Esophagus muscularis mucosa (tissue), 4 donors: ENCODE measurements around the gene JPT1. TPM values are rescaled to one million over a fixed set of nuclear protein-coding genes. Genes with fewer than 3 reads are reported as not detected.

ENCODE experiments used
- DNase-seq: peaks from one replicate; pipeline ENCODE4 v3.0.0-alpha.2; 2017; ENCODE audit errors: extremely low spot score
- H3K27ac ChIP-seq, 4 donors: fragments of 200-600 bp; sonication (generic); replicated peaks in 1 of 4; 1 replicate in 3 of 4; 2 replicates in 1 of 4; pipeline ENCODE4 v1.5.1; 2016 to 2019; ENCODE audit warnings: mild to moderate bottlenecking in 1 of 4
- H3K27me3 ChIP-seq, 4 donors: fragments of 200-600 bp; sonication (generic); one replicate each; pipeline versions ENCODE4 v1.5.1 to v1.6.0; 2016 to 2019
- H3K36me3 ChIP-seq, 4 donors: fragments of 200-600 bp; sonication (generic); one replicate each; pipeline ENCODE4 v1.5.1; 2016 to 2019
- H3K4me1 ChIP-seq, 4 donors: fragments of 200-600 bp; sonication (generic); one replicate each; pipeline ENCODE4 v1.5.1; 2016 to 2019
- H3K4me3 ChIP-seq, 4 donors: fragments of 200-600 bp; sonication (generic); 1 replicate in 2 of 4; 2 replicates in 2 of 4; pipeline ENCODE4 v1.5.1; 2016 to 2019; ENCODE audit warnings: mild to moderate bottlenecking in 4 of 4, moderate library complexity in 1 of 4
- H3K9me3 ChIP-seq, 4 donors: fragments of 200-600 bp; sonication (generic); 1 replicate in 3 of 4; 2 replicates in 1 of 4; pipeline ENCODE4 v1.5.1; 2016 to 2019
- CTCF ChIP-seq, 3 experiments: fragments of 200-600 bp in 2 of 3; fragments of 450-650 bp in 1 of 3; sonication (generic) in 2 of 3; IDR thresholded peaks; one replicate each; pipeline ENCODE4 v1.5.1; 2017 to 2019; ENCODE audit warnings: antibody characterized with exemption in 3 of 3, mild to moderate bottlenecking in 2 of 3, moderate library complexity in 1 of 3
- EP300 ChIP-seq: sonication (generic); formaldehyde crosslinking; IDR thresholded peaks from one replicate; pipeline ENCODE4 v1.6.1; 2017; ENCODE audit warnings: antibody characterized with exemption
- POLR2A ChIP-seq: fragments of 450-650 bp; IDR thresholded peaks from one replicate; pipeline ENCODE4 v1.6.1; 2017; ENCODE audit warnings: antibody characterized with exemption, moderate library complexity, mild to moderate bottlenecking, low read depth
- POLR2AphosphoS5 ChIP-seq, 2 donors: sonication (generic); formaldehyde crosslinking; IDR thresholded peaks; one replicate each; pipeline ENCODE4 v1.6.1; 2017; ENCODE audit warnings: antibody characterized with exemption in 2 of 2
- WGBS: methylation state at CpG from one replicate; pipeline ENCODE4 v1.1.5; 2018; 5-methylcytosine and 5-hydroxymethylcytosine counted together
- intact Hi-C: fragments of 100-400 bp; cut with DNase I; formaldehyde crosslinking; loops from one replicate; pipeline ENCODE4 v1.15.1; 2023
- total RNA-seq, 4 donors: library from RNA; depleted of rRNA; stranded (reverse); fragments of >200 nt; gene quantifications; one replicate each; pipeline versions ENCODE4 v1.1.0 to v1.2.1, GENCODE V29; 2016

JPT1 gene
- total RNA-seq, 4 donors from 2014 or later = 5.4 to 24.2 (median 18.4) TPM

- 91% methylated on average over 15 of the region's 31 CpGs for WGBS
- intact Hi-C loops = loop anchor here (10.0 kb wide), 1 partner anchor 125 kb away; the partner anchor contains the start of gene HID1
- DNase-seq = no peak
- H3K27me3 ChIP-seq = no peaks in the 10 kb centered on the region
- H3K27ac ChIP-seq = no peak overlapping the region
- no peaks in the 10 kb centered on the region for H3K9me3 ChIP-seq
- peaks cover 5 to 10% (median 8%) of the 10 kb centered on the region in 4 donors for H3K4me1 ChIP-seq
- peaks cover 0 to 17% (median 12%) of the 10 kb centered on the region in 4 donors for H3K36me3 ChIP-seq
- H3K4me3 ChIP-seq = no peak overlapping the region
- no peak for TF ChIP-seq POLR2AphosphoS5 (IDR thresholded peaks at IDR 0.05)
- no peak for TF ChIP-seq POLR2A
- no peak for TF ChIP-seq EP300
- TF ChIP-seq CTCF (IDR thresholded peaks at IDR 0.05) = no peak
These were observed 54.3 kb downstream of the JPT1 start for GRCh38 chr17:75099881-75100595.

- intact Hi-C loops = no loop called here
- no peak for DNase-seq
- TF ChIP-seq POLR2A (no peak), CTCF (IDR thresholded peaks at IDR 0.05) (no peak), EP300 (no peak), POLR2AphosphoS5 (IDR thresholded peaks at IDR 0.05) (no peak)
- Histone ChIP-seq H3K4me3 (no peak overlapping the region), H3K27me3 (no peaks in the 10 kb centered on the region), H3K9me3 (no peaks in the 10 kb centered on the region), H3K27ac (no peak overlapping the region), H3K4me1 (peaks cover 5 to 10% (median 8%) of the 10 kb centered on the region in 4 donors), H3K36me3 (peaks cover 0 to 17% (median 12%) of the 10 kb centered on the region in 4 donors)
- WGBS = 93% methylated on average over 7 of the region's 7 CpGs
These were observed 55.5 kb downstream of the JPT1 start for GRCh38 chr17:75098861-75099260.

- no peak overlapping the region for H3K4me3 ChIP-seq
- DNase-seq = no peak
- 98% methylated on average over 7 of the region's 7 CpGs for WGBS
- peaks cover 5 to 11% (median 9%) of the 10 kb centered on the region in 4 donors for H3K4me1 ChIP-seq
- no peaks in the 10 kb centered on the region for H3K9me3 ChIP-seq
- TF ChIP-seq EP300 = no peak
- TF ChIP-seq POLR2A = no peak
- TF ChIP-seq CTCF (IDR thresholded peaks at IDR 0.05) = no peak
- no peak for TF ChIP-seq POLR2AphosphoS5 (IDR thresholded peaks at IDR 0.05)
- H3K36me3 ChIP-seq = peaks cover 0 to 17% (median 12%) of the 10 kb centered on the region in 4 donors
- intact Hi-C loops = no loop called here
- H3K27me3 ChIP-seq = no peaks in the 10 kb centered on the region
- no peak overlapping the region for H3K27ac ChIP-seq
These were observed 56.4 kb downstream of the JPT1 start for GRCh38 chr17:75097865-75098264.

DNA sequence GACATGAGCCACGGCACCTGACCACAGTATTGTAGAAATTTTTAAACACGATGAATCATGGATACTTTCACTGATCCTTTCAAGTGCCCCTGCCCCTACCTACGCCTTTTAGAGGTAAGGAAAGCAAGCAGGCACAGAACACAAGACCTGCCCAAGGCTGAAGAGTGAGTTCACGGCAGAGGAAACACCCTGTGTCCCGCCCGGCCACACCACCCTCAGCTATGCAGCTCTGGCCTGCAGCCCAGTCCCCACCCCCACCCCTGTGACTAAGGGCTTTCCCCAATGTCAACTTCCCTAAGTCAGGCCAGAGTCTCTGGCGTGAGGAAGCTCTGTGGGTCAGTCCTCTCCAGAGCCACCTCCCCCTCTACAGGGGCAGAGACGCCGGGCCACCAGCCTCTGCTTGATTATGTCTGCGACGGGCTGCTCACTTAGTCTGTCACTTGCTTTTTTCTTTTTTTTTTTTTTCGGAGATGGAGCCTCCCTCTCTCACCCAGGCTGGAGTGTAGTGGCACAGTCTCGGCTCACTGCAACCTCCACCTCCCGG lies 58.2 kb downstream of the JPT1 start:
- 64% methylated on average over 14 of the region's 14 CpGs for WGBS
- intact Hi-C loops = no loop called here
- TF ChIP-seq CTCF (IDR thresholded peaks at IDR 0.05) (no peak), POLR2A (no peak), POLR2AphosphoS5 (IDR thresholded peaks at IDR 0.05) (peak in 1 of 2 donors; percentile 21), EP300 (no peak)
- Histone ChIP-seq H3K4me1 (peaks cover 11 to 22% (median 19%) of the 10 kb centered on the region in 4 donors), H3K4me3 (no peak overlapping the region), H3K36me3 (peaks cover 0 to 17% (median 12%) of the 10 kb centered on the region in 4 donors), H3K27ac (no peak overlapping the region), H3K27me3 (no peaks in the 10 kb centered on the region), H3K9me3 (no peaks in the 10 kb centered on the region)
- DNase-seq = no peak
